Adrenal gland (tissue), 12 donors: ENCODE measurements around the gene PGRMC2. TPM values are rescaled to one million over a fixed set of nuclear protein-coding genes. Genes with fewer than 3 reads are reported as not detected.

Experiments
- DNase-seq, 7 donors: peaks; one replicate each; pipeline ENCODE4 v3.0.0-alpha.2; 2019 to 2020
- H3K27ac ChIP-seq, 5 donors: fragments of 200-600 bp; sonication (generic) in 4 of 5; 1 replicate in 3 of 5; 2 replicates in 2 of 5; pipeline versions ENCODE4 v1.5.1 to v1.8.0; 2016 to 2020; ENCODE audit warnings: mild to moderate bottlenecking in 1 of 5
- H3K27me3 ChIP-seq: fragments of 200-600 bp; 2 replicates; pipeline ENCODE4 v1.8.0; 2021
- H3K36me3 ChIP-seq, 2 donors: fragments of 200-600 bp; replicated peaks in 1 of 2; 1 replicate in 1 of 2; 2 replicates in 1 of 2; pipeline versions ENCODE4 v1.5.1 to v1.8.0; 2018 to 2022
- H3K4me1 ChIP-seq, 2 donors: fragments of 200-600 bp; replicated peaks in 1 of 2; 1 replicate in 1 of 2; 2 replicates in 1 of 2; pipeline versions ENCODE4 v1.5.1 to v1.8.0; 2018 to 2021
- H3K4me3 ChIP-seq, 4 donors: fragments of 200-600 bp; sonication (generic) in 3 of 4; one replicate each; pipeline ENCODE4 v1.5.1; 2016 to 2018
- H3K9me3 ChIP-seq, 3 donors: fragments of 200-600 bp; sonication (generic) in 1 of 3; replicated peaks in 1 of 3; 1 replicate in 2 of 3; 2 replicates in 1 of 3; pipeline versions ENCODE4 v1.5.1 to v1.8.0; 2016 to 2021
- POLR2A ChIP-seq, 2 donors: fragments of 450-650 bp; IDR thresholded peaks; one replicate each; pipeline ENCODE4 v1.6.1; 2017; ENCODE audit warnings: antibody characterized with exemption in 2 of 2, mild to moderate bottlenecking in 2 of 2, moderate library complexity in 1 of 2
- WGBS, 4 donors: extraction: QIAGEN DNeasy Blood & Tissue Kit in 2 of 4; methylation state at CpG; one replicate each; pipeline versions ENCODE4 v1.1.5 to v1.1.7; 2013 to 2017; 5-methylcytosine and 5-hydroxymethylcytosine counted together
- intact Hi-C, 2 donors: fragments of 100-400 bp; cut with DNase I; formaldehyde crosslinking; loops; one replicate each; pipeline versions ENCODE4 v1.14.1 to v1.15.0; 2022 to 2023
- polyA plus RNA-seq, 3 donors: library from polyadenylated mRNA; stranded (reverse); fragments of 200-250 nt in 2 of 3; fragments of 350-450 nt in 1 of 3; fragmentation: Illumina TruSeq in 1 of 3; extraction: RNeasy Lipid Tissue Mini Kit (QIAGEN cat#74804) in 1 of 3; gene quantifications; one replicate each; pipeline ENCODE4 v1.2.3, GENCODE V29; 2013 to 2014
- total RNA-seq, 9 donors: library from RNA; depleted of rRNA in 4 of 9; stranded (reverse); fragments of >200 nt in 4 of 9; fragments of 120-200 nt in 1 of 9; fragmentation: NEBNext Ultra II Directional in 1 of 9; extraction: Animal tissue kit (Norgen Biotek cat#: 25700) in 1 of 9; gene quantifications; one replicate each; pipeline versions ENCODE4 v1.1.0 to v1.2.4, GENCODE V29; 2013 to 2023
- TF ChIP-seq, protein P1 (sequence below), 6 experiments: fragments of 450-650 bp in 4 of 6; fragments of 200-600 bp in 2 of 6; sonication (generic) in 1 of 6; IDR thresholded peaks; 1 replicate in 5 of 6; 2 replicates in 1 of 6; pipeline versions ENCODE4 v1.5.1 to v1.8.0; 2016 to 2021; ENCODE audit warnings: antibody characterized with exemption in 6 of 6, mild to moderate bottlenecking in 2 of 6, moderate library complexity in 1 of 6
- donor health status: healthy with polysubstance abuse.
- donor health status: Bipolar disorder and iron deficiency.
- donor health status: DM: yes; HTN: yes; CAD: no.
- donor health status: DM: no; HTN: no; CAD: no.
- donor health status: DM: no; HTN: no; CAD: no.
- donor health status: DM: yes; HTN: yes; CAD: no.

PGRMC2 gene
- total and polyA plus RNA-seq, 12 donors, result 22.9 to 152 (median 43.8) TPM

DNA sequence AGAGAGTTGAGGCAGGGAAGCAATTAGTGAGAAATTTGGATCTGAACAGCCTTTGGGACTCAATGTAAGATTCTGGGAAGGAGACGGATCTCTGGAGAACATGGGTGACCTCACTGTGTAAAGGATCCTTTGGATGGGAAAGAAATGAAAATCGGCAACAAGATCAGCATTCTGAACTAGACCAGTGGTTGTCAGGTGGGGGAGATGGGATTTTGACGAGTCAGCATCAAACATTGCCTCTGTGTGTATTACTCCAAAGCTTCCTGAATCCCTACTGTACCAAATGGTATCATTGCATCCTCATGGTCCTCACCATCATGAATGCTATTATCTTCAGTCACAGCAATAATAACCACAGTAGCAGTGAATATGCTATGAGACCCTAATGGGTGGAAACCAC, 52.8 kb downstream of the PGRMC2 start:
- Histone ChIP-seq H3K27me3 (no peaks in the 10 kb centered on the region), H3K4me3 (no peak overlapping the region), H3K9me3 (no peaks in the 10 kb centered on the region), H3K4me1 (no peaks in the 10 kb centered on the region), H3K36me3 (no peaks in the 10 kb centered on the region), H3K27ac (no peak overlapping the region)
- no peak for TF ChIP-seq POLR2A (IDR thresholded peaks at IDR 0.05)
- DNase-seq, result no peak
- intact Hi-C loops, result no loop called here
- WGBS, 4 donors, result 80 to 94% (median 89%) methylated on average over 3 of the region's 3 CpGs

GRCh38 chr4:128232719-128233118, 54.9 kb downstream of the PGRMC2 start:
- no peaks in the 10 kb centered on the region for H3K36me3 ChIP-seq
- intact Hi-C loops, result no loop called here
- TF ChIP-seq, protein P1, sequence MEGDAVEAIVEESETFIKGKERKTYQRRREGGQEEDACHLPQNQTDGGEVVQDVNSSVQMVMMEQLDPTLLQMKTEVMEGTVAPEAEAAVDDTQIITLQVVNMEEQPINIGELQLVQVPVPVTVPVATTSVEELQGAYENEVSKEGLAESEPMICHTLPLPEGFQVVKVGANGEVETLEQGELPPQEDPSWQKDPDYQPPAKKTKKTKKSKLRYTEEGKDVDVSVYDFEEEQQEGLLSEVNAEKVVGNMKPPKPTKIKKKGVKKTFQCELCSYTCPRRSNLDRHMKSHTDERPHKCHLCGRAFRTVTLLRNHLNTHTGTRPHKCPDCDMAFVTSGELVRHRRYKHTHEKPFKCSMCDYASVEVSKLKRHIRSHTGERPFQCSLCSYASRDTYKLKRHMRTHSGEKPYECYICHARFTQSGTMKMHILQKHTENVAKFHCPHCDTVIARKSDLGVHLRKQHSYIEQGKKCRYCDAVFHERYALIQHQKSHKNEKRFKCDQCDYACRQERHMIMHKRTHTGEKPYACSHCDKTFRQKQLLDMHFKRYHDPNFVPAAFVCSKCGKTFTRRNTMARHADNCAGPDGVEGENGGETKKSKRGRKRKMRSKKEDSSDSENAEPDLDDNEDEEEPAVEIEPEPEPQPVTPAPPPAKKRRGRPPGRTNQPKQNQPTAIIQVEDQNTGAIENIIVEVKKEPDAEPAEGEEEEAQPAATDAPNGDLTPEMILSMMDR (IDR thresholded peaks at IDR 0.05), result no peak
- no peak for TF ChIP-seq POLR2A (IDR thresholded peaks at IDR 0.05)
- H3K27ac ChIP-seq, result no peak overlapping the region
- H3K4me1 ChIP-seq, result no peaks in the 10 kb centered on the region
- no peaks in the 10 kb centered on the region for H3K9me3 ChIP-seq
- no peak for DNase-seq
- WGBS, 4 donors, result 86 to 88% (median 88%) methylated on average over 3 of the region's 3 CpGs
- H3K27me3 ChIP-seq, result no peaks in the 10 kb centered on the region
- H3K4me3 ChIP-seq, result no peak overlapping the region

DNA sequence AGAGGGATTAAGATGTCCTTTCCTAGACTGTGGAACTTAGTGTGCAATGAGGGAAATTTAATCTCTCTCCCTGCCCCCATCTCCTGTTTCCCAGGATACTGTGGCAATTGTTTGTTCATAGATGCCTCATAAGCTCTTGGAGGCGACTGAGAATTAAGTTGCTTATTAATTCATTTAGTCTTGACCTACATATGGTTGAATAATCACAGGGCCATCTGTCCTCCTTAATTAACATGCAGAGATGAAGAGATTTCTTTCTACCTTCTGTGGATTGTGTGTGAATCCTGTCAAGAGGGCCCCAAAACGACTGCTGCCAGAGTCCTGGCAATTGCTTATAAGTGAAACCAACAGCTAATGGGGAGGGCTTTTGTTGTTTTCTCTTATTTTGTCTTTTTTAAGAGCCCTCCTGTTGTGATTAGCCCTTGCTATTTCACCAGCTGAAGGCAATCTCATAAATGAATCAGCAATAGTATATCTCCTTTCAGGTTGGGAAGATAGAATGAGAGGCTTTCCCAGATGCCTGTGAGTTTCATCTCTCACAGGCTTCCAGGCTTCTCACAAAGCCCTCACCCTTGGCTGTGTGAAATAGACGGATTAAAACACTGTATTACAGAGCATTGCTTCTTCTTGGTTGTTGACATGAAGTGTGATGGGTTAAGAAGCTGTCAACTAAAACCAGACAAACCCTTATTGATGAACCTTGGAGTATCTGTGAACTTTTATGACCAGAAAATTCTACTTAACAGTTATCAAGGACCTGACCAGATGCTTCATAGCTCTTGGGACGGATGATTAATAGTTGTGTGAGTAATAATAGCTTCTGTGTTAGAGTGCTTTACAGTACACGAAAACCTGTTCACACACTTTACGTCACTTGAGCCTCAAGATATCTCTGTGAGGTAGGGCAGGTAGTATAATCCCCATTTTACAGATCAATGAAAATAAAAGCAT, 58.5 kb downstream of the PGRMC2 start:
- no peak for DNase-seq
- WGBS, 4 donors, result 58 to 77% (median 73%) methylated on average over 6 of the region's 6 CpGs
- Histone ChIP-seq H3K36me3 (no peaks in the 10 kb centered on the region), H3K4me1 (no peaks in the 10 kb centered on the region), H3K4me3 (no peak overlapping the region), H3K27me3 (no peaks in the 10 kb centered on the region), H3K27ac (no peak overlapping the region), H3K9me3 (no peaks in the 10 kb centered on the region)
- TF ChIP-seq, protein P1 (IDR thresholded peaks at IDR 0.05), result no peak
- TF ChIP-seq POLR2A (IDR thresholded peaks at IDR 0.05), result no peak
- intact Hi-C loops, result no loop called here

DNA sequence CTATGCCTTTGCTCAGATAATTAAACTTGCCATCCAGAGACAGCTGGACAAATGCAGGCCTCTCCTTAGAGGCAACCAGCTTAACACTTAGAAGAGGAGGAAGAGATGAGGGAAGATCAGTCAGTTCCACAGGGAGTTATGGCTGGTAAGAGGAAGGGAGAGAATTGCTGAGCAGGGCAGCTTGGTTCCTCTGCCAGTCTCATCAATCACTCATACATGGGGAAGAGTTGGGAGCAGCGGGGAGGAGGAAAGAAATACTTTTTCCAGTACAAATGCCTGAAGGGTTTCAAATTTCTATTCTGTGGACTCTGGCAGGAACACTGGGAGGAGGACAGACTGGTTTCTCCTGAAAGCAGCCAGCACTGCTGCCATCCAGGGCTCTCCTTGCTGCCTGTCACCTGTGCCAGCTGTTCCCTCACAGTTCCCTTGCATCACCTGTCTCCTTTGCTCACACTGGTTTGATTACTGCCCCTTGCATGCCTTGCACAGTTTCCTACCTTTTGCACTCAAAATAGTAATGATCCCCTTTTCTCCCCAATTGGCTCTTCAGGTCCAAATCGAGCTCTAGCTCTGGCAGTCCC, 59.5 kb downstream of the PGRMC2 start:
- H3K27me3 ChIP-seq, result no peaks in the 10 kb centered on the region
- intact Hi-C loops, result no loop called here
- H3K27ac ChIP-seq, result no peak overlapping the region
- no peaks in the 10 kb centered on the region for H3K9me3 ChIP-seq
- whole genome bisulfite sequencing, 4 donors, result 60 to 76% (median 66%) methylated on average over 2 of the region's 2 CpGs
- TF ChIP-seq POLR2A (IDR thresholded peaks at IDR 0.05), result no peak
- TF ChIP-seq, protein P1 (IDR thresholded peaks at IDR 0.05), result no peak
- no peaks in the 10 kb centered on the region for H3K36me3 ChIP-seq
- H3K4me3 ChIP-seq, result no peak overlapping the region
- DNase-seq, result no peak
- H3K4me1 ChIP-seq, result no peaks in the 10 kb centered on the region
